ENCODE measurements around the gene AP2B1. TPM values are rescaled to one million over a fixed set of nuclear protein-coding genes. Genes with fewer than 3 reads are reported as not detected.

The AP2B1 gene
- total RNA-seq: 74.6 and 97.2 TPM in 2 replicates

GRCh38 chr17:35587074-35587961 is at the start of gene AP2B1:
Gene AP2B1, plus strand, starts transcription at chr17:35587322. Its CDS starts 6,709 bp downstream, at chr17:35594031.

GRCh38 chr17:35537601-35538141 is 49.5 kb upstream of the AP2B1 start, which contains the start of gene SLFN12L:
Gene SLFN12L, minus strand, starts transcription at chr17:35537678. Its CDS starts 15,314 bp downstream, at chr17:35522364.

GRCh38 chr17:35560703-35561102 is 26.4 kb upstream of the AP2B1 start, which contains the start of gene SLFN14:
Gene SLFN14, minus strand, starts transcription at chr17:35560819. Its CDS starts 2,757 bp downstream, at chr17:35558062.

GRCh38 chr17:35578197-35578928 is 8.8 kb upstream of the AP2B1 start, which contains the start of gene PEX12:
Gene PEX12, minus strand, starts transcription at chr17:35578571. Its CDS starts 550 bp downstream, at chr17:35578021.

GRCh38 chr17:35731239-35731916 is 144.3 kb downstream of the AP2B1 start, which contains the start of gene RASL10B:
Gene RASL10B, plus strand, starts transcription at chr17:35731639. Its CDS starts 3,546 bp downstream, at chr17:35735185.

GRCh38 chr17:35752945-35753764 is 166.0 kb downstream of the AP2B1 start, which contains the start of gene GAS2L2:
Gene GAS2L2, minus strand, starts transcription at chr17:35753239. Its CDS starts 389 bp downstream, at chr17:35752850.

GRCh38 chr17:35760587-35760986 is 173.5 kb downstream of the AP2B1 start, which contains the start of gene C17orf50:
Gene C17orf50, plus strand, starts transcription at chr17:35760887. Its CDS starts 55 bp downstream, at chr17:35760942.

Small RNA genes within 50 kb of the gene (small RNA-seq; reads per million reads assigned to genes)
- gene AC004134.1: not detected
- 0.08 reads per million for gene AC015911.1
- 24.8 reads per million, percentile 97 among the genes with 10 or more reads in this experiment for gene SNORD7

Other genes starting within 250 kb of the AP2B1 start
- gene SLFN11, start 213.7 kb upstream of the AP2B1 start, total RNA-seq: 87.5 and 142 TPM in 2 replicates
- 14.7 and 18.4 TPM in 2 replicates for gene SLFN12, start 154.8 kb upstream of the AP2B1 start, total RNA-seq
- 1.5 and 5.1 TPM in 2 replicates for gene SLFN13, start 138.6 kb upstream of the AP2B1 start, total RNA-seq
- gene SLFN12L, start 49.6 kb upstream of the AP2B1 start, total RNA-seq: under 0.01 and 0.37 TPM in 2 replicates
- not detected in 2 replicates for gene SLFN14, start 26.5 kb upstream of the AP2B1 start, total RNA-seq
- 5.9 and 7.8 TPM in 2 replicates for gene PEX12, start 8.8 kb upstream of the AP2B1 start, total RNA-seq
- under 0.01 and 0.20 TPM in 2 replicates for gene RASL10B, start 144.3 kb downstream of the AP2B1 start, total RNA-seq
- not detected in 2 replicates for gene GAS2L2, start 165.9 kb downstream of the AP2B1 start, total RNA-seq
- gene C17orf50, start 173.6 kb downstream of the AP2B1 start, total RNA-seq: not detected in 2 replicates
- 0.37 and 0.39 TPM in 2 replicates for gene MMP28, start 208.3 kb downstream of the AP2B1 start, total RNA-seq
- 39.7 and 61.2 TPM in 2 replicates for gene TAF15, start 222.2 kb downstream of the AP2B1 start, total RNA-seq